HG03354 (cell line): ENCODE results near the gene PMS2.
"Not testable (repeated sequence)": the region's sequence is repeated elsewhere in the genome, so short reads cannot be mapped to it uniquely, and the experiment has no call there.

Experiments
- ATAC-seq: cut with Tn5 transposase; IDR thresholded peaks from one replicate; pipeline ENCODE4 v1.9.1; 2021; ENCODE audit warnings: mild to moderate bottlenecking; ENCODE audit not compliant: unreplicated experiment, poor library complexity, severe bottlenecking

Gene PMS2

GRCh38 chr7:5926263-5926870, 82.5 kb downstream of the PMS2 start:
- ATAC-seq = not testable (repeated sequence)

DNA sequence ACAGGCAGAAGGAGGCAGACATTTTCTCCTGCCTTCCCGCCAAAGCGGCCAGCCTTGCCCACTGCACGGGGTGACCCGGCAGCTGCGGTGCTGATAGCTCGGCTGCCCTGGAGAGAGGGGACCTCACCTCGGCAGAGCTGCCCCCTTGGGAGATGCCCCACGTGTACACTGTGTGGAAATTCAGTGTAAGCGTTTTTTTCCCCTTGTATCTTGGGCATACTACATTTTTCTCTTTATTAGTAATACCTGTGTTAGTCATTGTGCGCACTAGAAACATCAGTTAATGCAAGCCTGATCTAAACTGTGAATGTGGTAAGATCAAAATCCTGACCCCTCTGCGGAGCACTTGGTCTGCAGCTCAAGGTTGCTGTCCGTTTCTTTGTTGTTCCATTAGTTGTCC, 84.2 kb downstream of the PMS2 start:
- ATAC-seq = not testable (repeated sequence)

GRCh38 chr7:5924180-5924579, 84.7 kb downstream of the PMS2 start:
- ATAC-seq = not testable (repeated sequence)
